HG03139 (cell line): ENCODE data around the gene SUB1.
"Not testable (repeated sequence)": the region's sequence is repeated elsewhere in the genome, so short reads cannot be mapped to it uniquely, and the experiment has no call there.

Experiments
- ATAC-seq: cut with Tn5 transposase; IDR thresholded peaks from one replicate; pipeline ENCODE4 v1.9.1; 2021; ENCODE audit not compliant: unreplicated experiment

The SUB1 gene

DNA sequence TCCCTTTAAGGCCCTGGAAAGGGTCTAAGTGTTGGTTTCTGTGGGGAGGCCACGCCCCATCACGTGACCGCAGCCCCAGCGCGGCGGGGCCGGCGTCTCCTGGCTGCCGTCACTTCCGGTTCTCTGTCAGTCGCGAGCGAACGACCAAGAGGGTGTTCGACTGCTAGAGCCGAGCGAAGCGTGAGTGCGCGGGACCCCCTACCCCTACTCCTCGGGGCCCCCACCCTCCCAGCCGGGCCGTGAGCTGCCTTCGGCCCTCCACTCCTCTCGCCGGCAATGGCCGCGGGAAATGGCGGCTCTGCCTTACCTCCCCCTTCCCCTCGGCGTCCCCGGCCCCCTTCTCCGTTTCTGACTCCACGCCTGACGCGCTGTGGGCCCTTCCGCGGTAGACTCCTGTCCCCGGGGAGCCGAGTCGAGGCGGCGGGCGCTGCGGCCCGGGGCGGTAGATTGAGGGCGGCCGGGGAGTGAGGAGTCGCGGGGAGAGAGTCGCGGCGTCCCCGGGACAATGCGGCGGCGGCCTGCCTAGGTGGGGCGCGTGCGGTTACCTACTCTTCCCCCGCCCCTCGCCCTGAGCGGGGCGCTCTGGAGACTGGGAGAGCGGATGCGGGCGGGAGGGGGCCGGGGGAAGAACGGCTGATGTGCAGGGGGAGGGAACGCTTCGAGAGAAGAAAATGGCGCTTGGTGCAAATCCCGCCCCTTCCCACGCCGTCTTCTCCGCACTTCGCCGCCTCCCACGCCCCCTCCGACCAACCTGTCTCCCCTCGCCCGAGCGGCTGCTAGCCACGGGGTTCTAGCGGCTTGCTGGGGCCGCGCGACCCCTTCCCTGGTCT is at the start of gene SUB1:
SUB1 (plus strand) TSS at position 112 of the 830 bp plus-strand sequence. CDS start 2,956 bp downstream, outside the sequence.
- ATAC-seq: peak; percentile 40

DNA sequence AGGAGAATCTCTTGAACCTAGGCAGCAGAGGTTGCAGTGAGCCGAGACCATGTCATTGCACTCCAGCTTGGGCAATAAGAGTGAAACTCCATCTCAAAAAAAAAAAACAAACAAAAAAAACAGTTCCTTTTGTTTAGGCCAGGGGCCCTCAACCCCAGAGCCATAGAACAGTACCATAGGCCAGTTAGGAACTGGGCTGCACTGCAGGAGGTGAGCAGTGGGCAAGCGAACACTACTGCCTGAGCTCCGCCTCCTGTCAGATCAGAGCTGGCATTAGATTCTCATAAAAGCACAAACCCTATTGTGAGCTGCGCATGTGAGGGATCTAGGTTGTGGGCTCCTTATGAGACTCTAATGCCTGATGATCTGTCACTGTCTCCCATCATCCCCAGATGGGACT is 49.1 kb upstream of the SUB1 start:
- no peak for ATAC-seq

DNA sequence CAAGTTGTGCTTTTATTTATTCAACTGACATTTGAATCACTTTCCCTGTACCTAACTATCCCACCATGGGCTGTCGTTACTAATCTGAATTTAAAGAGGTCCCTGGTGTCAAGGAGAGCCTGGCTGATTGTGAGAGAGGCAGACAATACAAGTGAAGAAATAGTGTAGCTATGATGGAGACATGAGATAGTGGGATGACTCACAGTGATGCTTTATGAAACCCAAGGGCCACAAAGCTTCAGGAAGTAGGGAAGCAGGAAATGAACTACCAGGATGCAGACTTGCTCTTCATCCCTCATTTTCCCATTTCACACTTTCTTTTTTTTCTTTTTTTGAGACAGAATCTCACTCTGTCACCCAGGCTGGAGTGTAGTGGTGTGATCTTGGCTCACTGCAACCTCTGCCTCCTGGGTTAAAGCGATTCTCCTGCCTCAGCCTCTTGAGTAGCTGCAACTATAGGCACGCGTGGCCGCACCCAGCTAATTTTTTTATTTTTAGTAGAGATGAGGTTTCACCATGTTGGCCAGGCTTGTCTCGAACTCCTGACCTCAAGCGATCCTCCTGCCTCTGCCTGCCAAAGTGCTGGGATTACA is 47.8 kb upstream of the SUB1 start:
- ATAC-seq: not testable (repeated sequence)

DNA sequence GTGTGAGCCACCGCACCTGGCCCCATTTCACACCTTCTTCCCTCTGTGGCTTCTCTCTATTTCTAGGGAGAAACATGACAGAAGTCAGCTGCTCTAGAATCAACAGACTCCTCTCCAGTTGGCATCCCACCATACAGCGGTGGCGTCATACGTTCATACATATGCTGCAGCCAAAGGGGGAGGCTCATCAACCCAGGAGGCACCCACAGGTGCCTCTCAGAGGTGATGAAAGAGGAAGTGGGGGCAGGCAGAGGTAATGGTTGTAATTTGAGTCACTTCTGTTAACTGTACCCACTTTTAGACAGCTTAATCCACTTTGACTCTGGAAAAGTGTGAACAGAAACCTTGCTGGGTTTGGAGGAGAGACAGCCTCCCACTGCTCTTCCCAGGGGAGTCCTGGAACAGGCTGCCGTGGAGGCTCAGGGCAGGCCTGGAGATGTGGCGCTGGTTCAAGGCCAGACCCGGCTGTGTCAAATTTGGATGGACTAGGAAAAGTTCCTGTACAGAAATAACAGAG is 47.3 kb upstream of the SUB1 start:
- ATAC-seq: peak; percentile 85

DNA sequence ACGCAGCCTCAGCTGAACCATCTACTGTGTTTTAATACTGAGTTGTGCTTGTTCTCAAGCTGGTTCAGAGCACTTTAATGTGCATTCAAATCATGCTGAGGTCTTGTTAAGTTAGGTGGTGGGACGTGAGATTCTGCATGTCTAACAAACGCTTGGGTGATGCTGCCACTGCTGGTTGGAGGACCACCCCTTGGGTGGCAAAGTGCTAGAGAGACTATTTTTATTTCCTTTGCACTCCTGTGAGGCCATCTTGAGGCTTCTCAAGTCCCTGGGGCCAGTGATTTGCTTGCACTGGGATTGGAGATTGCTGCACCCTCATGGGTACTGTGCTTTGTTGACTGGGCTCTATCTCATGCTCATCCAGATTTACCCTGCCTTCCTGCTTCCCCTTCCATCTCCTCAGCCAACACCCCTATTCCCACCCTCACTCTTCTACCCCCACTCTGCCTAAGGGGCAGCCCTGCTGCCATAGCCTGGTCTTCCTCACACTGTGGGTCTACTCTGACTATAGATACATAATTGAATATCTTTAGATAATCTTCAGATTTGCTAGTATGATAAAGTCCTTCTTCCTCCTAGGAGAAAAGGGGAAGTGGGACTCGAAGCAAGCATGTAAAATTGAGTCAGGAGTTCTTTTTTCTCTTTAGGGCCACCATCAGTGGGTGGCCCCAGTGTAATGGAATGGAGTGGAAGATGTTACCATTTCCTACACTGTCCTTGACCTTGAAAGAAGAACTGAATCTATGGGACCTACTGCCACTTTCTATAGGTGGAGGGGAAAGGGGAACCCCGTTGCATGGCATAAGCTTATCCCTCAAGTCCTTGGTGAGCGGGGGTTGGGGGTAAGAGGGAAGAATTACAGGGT is 45.1 kb upstream of the SUB1 start:
- no peak for ATAC-seq

DNA sequence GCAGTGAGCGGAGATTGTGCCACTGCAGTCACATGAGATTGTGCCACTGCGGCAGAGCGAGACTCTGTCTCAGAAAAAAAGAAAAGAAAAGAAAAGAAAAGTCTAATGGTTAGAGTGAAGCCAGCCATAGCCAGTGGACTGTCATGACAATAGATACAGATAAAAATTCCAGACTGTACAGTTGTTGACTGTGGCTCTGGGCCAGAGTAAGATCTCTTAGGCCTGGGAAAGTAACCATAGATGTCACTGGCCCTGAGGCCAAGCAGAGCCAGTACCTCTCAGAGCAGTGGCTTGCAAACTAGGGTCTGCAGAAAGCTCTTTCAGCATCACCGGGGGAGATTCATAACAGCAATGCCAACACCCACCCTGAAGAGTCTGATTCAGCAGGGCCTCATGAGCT is 44.1 kb upstream of the SUB1 start:
- ATAC-seq: no peak

DNA sequence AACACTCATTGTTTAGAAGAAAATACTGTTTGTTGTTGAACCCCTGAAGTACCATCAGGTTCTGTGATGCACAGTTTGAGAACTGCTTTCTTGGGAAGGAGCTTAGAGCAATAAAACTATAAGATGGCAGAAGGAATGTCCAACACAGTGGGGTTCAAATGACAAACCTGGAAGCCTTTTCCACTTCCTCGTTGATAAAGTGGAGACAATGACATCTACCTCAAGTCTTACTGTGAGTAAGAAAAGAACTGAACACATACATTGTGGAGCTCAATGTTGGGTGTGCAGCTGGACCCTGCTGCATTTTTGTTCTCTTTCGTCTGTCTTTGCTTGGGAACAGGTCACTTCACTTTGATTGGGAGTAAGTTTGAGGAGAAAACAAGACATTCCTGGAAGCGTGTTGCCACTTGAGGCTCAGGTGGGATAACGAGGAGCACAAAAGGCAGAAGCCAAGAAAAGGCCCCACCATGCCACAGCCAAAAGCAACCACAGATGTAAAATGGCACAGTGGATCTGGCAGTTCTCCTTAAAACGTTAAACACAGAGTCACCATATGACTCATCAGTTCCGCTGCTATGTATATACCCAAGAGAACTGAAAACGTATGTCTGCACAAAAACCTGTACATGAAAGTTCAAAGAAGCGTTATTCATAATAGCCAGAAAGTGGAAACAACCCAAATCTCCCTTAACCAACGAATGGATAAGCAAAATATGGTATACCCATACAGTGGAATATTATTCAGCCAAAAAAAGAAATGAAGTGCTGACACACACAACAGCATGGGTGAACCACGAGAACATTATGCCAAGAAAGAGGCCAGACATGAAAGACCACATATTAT is 42.9 kb upstream of the SUB1 start:
- ATAC-seq: peak; percentile 56

DNA sequence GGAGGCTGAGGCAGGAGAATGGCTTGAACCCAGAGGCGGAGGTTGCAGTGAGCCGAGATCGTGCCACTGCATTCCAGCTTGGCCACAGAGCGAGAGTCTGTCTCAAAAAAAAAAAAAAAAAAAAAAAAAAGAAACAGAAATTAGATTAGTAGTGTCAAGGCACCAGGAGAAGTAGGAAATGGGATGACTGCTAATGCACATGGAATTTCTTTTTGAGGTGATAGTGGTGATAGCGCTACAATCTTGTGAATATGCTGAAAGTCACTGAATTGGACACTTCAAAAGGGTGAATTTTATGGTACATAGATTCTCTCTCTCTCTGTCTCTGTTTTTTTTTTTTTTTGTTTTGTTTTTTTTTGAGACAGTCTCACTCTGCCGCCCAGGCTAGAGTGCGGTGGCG is 42.1 kb upstream of the SUB1 start:
- ATAC-seq: no peak

DNA sequence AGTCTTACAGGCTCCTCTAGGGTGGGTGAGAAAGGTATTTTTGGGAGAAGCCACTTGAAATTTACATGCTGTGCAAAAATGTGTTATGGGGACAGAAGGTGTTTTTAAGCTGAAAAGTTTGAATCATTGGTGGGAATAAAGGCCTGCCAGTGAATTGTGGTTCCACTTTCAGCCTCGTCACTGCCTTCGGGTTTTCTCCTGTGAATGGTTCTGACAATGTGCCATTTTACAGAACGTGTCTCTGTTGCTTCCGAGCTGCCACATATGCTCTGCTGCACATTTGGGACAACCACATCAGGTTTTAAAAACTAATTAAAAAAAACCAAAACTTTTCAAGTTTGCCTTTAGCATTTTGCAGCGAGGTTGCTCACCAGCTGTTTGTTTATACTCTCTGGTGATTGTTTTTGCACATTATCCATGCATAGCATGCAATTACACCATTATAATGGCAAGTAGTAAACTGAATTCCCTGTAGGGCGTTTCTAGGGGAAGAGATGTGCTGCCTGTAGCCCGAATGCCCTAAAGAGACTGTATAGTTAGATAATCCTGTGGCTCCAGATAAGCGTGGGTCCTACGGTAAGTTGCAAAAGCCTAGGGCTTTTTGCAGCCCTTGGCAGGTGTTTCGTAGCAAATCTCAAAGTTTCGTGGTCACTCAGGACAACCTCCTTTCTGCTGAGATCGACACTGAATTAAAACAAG is 40.1 kb upstream of the SUB1 start:
- ATAC-seq: no peak

DNA sequence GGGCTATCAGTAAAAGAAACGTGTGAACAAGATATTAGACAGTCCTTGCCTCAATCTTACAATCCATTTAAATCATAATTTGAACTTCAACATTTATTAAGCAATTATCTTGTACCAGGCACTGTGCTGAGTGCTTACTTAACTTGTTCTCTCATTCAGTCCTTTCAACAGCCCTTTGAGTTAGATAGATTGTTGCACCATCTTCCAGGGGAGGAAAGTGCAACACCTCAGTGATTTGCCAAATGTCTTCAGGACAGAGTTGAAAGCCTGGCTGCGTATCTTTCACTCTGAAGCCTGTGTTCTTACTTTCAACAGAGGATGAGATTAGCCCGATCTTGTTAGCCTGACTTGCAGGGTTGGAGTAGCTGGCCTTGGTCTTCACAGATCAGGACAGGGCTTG is 34.2 kb upstream of the SUB1 start:
- ATAC-seq: no peak

DNA sequence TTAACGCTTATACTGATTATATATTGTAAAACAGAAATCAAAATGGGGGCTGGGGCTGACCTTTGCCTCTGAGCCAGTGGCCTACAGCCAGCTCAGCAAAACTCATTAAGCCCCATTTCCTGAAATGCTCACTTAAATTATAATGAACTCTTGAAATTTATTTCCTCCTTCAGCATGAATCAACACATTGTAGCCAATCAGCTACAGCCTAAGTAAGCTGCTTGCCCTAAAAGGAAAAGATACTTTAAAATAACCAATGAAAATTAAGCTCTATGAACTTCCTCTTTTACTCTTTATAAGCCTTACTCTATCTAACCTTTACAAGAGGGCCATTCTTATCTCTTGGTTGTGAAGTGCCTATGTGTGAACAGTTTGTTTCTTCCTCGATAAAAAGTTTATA is 33.5 kb upstream of the SUB1 start:
- no peak for ATAC-seq

DNA sequence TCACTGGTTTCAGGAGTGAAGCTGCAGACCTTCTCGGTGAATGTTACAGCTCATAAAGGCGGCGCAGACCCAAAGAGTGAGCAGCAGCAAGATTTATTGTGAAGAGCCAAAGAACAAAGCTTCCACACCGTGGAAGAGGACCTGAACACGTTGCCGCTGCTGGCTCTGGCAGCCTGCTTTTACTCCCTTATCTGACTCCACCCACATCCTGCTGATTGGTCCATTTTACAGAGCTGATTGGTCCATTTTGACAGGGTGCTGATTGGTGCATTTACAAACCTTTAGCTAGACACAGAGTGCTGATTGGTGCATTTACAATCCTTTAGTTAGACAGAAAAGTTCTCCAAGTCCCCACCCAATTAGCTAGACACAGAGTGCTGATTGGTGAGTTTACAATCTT is 32.9 kb upstream of the SUB1 start:
- ATAC-seq: not testable (repeated sequence)

DNA sequence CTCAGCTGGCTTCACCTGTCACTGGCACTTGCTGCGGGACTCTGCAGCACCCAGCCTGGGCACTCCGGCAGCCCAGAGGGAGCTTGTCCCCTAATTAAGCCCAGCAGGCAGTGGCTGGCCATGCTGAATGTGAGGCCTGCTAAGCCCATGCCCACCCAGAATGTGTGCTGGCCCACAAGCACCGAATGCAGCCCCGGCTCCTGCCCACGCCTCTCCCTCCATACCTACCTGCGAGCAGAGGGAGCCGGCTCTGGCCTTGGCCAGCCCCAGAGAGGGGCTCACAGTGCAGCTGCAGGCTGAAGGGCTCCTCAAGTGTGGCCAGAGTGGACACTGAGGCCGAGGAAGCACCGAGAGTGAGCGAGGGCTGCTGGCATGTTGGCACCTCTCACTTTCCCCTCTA is 32.4 kb upstream of the SUB1 start:
- ATAC-seq: no peak

DNA sequence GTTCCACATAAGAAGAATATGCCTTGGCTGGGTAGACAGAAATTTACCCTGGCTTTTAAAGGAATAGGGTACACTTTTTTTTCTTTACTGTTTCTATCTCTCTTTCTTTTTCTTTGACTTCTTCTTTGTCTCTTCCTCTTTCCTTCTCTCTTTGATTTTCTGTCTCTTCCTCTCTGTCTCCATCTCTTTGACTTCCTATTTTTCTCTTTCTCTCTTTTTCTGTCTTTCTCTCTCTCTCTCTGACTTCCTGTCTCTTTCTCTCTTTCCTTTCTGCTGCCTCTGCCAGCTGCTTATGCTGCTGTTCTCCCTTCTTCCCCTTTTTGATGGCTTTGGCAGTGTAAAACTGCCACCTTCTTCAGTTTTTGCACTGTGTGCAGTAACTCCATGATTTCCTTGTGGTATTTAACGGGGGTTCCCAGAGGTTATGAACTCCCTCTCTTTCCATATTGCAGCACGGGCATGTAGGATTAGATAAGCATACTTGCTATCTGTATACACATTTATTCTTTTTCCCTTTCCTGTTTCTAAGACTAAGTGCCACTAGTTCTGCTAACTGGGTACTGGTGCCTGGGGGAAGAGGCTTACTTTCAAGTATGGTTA is 31.1 kb upstream of the SUB1 start:
- ATAC-seq: not testable (repeated sequence)

DNA sequence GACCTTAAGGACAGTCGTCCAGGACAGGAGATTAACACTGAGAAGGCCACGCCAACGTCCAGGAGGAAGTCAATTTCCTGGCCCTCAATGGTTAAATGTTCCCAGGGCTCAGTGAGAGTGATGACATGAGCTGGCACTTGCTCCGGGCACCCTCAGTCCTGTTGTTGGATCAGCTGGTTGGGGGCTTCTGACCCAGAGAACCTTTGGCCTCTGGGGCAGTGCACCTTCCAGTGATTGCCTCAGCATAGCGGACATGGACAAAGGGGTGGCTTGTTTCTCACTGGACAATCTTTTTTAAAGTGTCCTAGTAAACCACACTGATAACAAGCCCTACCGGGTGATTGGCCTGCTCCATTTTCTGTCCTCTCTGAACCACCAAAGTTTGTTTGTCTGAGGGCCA is 28.8 kb upstream of the SUB1 start:
- not testable (repeated sequence) for ATAC-seq

DNA sequence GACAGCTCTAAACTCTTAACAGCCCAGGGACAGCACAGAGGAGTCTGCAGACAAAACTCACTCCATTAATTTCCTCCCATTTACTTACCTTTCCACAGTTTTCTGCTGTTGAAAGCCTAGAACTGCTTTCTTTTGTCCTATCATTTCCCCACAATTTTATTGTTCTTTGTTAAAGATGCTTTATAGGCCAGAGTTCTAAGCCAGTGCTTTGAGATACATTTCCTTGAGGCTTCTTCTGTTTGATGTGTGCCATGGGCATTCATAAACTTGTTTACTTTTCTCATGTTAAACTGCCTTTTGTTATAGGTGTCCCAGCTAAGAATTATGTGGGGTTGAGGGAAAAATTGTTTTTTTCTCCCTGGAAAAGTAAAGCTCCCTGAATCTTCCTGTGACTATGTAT is 25.9 kb upstream of the SUB1 start:
- no peak for ATAC-seq

DNA sequence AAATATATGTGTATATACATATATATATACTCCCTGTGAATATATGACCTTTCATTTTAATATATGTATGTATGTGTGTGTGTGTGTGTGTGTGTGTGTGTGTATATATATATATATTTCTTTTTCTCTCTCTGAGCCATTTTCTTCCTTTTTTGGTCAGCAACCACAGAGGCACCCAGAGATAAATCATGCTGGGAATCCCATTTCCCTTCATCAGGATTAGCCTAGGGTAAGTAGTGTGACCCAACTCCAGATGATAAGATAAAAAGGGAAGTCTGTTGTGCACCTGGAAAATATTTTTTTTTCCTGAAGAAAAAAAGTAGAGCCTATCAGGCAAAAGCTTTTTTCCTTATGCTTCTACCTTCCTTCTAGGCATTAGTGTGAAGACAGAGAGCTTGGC is 25.4 kb upstream of the SUB1 start:
- no peak for ATAC-seq

DNA sequence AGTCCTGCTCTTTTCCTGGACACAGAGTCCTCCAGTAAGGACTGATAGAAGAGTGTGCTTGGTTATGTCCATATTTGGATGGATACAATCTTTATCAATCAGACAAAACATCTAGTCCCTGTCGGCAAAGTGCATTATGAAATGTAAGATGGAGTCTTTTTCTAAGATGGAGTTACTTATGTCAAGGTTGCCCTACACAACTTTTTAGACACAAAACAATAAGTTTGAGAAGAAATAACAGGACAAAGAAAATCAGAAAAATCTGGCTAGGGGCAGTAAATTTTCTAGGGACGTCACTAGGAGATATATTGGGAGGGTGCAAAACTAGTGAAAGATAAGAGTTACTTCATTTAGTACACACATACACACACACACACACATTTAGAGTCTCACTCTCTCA is 23.3 kb upstream of the SUB1 start:
- ATAC-seq: no peak

DNA sequence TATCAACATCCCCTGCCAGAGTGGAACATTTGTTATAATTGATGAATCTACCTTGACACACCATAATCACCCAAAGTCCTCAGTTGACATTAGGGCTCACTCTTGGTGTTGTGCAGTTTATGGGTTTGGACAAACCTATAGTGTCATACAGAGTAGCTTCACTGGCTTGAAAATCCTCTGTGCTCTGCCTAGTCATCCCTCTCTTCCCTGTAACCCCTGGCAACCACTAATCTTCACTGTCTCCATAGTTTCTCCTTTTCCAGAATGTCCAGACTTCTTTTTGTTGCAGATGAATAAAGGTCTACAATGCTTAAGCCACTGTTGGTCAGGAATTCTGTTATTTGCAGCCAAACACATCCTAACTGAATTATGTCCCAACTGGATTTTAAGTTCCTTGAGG is 22.5 kb upstream of the SUB1 start:
- ATAC-seq: no peak

DNA sequence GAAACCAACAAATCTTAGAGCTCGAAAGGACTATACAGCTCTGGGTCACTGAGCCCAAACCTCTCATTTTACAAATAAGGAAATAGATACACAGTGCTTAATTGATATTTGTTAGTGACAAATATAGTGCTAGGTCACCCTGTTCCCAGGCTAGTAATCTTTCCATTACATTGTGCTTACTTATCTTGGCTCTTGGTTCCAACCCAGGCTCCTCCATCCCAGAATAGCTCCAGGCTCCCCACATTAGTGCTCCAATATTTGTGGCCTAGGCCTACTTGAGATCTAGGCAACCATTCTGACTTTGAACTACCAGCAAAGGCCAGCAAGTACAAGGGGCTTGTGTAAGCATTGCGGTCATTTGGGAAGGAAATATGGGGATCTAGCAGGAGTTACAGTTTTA is 21.7 kb upstream of the SUB1 start:
- ATAC-seq: no peak
